Activated effector memory CD4-positive, alpha-beta T cell treated with anti-CD3 and anti-CD28 coated beads, Interleukin-2, amount 50 U/mL, for 16 hours (primary cell): ENCODE data around the gene MRTFB.

Experiments
- DNase-seq: peaks from one replicate; pipeline ENCODE4 v3.0.0-alpha.2; 2020

MRTFB gene

GRCh38 chr16:14248791-14249190 lies 177.7 kb downstream of the MRTFB start:
- no peak for DNase-seq

GRCh38 chr16:14249291-14250032 lies 178.3 kb downstream of the MRTFB start:
- peak; percentile 76 for DNase-seq

- DNase-seq: no peak
These were observed 180.3 kb downstream of the MRTFB start for GRCh38 chr16:14251419-14251818.

GRCh38 chr16:14252860-14253259 lies 181.7 kb downstream of the MRTFB start:
- no peak for DNase-seq

- no peak for DNase-seq
These were observed 191.9 kb downstream of the MRTFB start for GRCh38 chr16:14263011-14263410.

GRCh38 chr16:14263769-14264168 lies 192.7 kb downstream of the MRTFB start:
- no peak for DNase-seq

GRCh38 chr16:14264327-14264943 lies 193.3 kb downstream of the MRTFB start:
- DNase-seq: no peak

GRCh38 chr16:14268073-14268472 lies 197.0 kb downstream of the MRTFB start:
- no peak for DNase-seq

- no peak for DNase-seq
These were observed 204.8 kb downstream of the MRTFB start for GRCh38 chr16:14275934-14276333.

GRCh38 chr16:14278749-14279148 lies 207.6 kb downstream of the MRTFB start:
- no peak for DNase-seq

GRCh38 chr16:14280541-14280940 lies 209.4 kb downstream of the MRTFB start:
- DNase-seq: no peak

- DNase-seq: no peak
These were observed 212.7 kb downstream of the MRTFB start for GRCh38 chr16:14283786-14284185.

GRCh38 chr16:14284371-14284770 lies 213.3 kb downstream of the MRTFB start:
- no peak for DNase-seq

GRCh38 chr16:14284930-14285512 lies 213.9 kb downstream of the MRTFB start:
- no peak for DNase-seq

- peak; percentile 98 for DNase-seq
These were observed 214.6 kb downstream of the MRTFB start for GRCh38 chr16:14285513-14286367.

- peak; percentile 79 for DNase-seq
These were observed 215.5 kb downstream of the MRTFB start for GRCh38 chr16:14286368-14287230.

GRCh38 chr16:14289692-14290340 lies 218.7 kb downstream of the MRTFB start:
- no peak for DNase-seq

- no peak for DNase-seq
These were observed 220.2 kb downstream of the MRTFB start for GRCh38 chr16:14291286-14291685.

GRCh38 chr16:14292051-14292825 lies 221.1 kb downstream of the MRTFB start:
- no peak for DNase-seq

GRCh38 chr16:14296663-14297062 lies 225.5 kb downstream of the MRTFB start:
- no peak for DNase-seq
